ENCODE measurements around the gene RYK. TPM values are rescaled to one million over a fixed set of nuclear protein-coding genes. Genes with fewer than 3 reads are reported as not detected.

Gene RYK
- total and polyA plus RNA-seq, 2 donors (not counting 3 experiments of a cell fraction or from before 2014, with no cell fraction given): 23.8 to 48.3 TPM

- CTCF ChIA-PET: interaction anchor here (1.6 kb wide), 1 partner anchor 40 kb away, joined by 6 read pairs; no protein-coding TSS in a partner anchor
- BruUV-seq (replicated peaks): no TSS peak
- no peak overlapping the region for H3K9ac ChIP-seq (replicated peaks; ENCODE audit: extremely low read depth, insufficient read depth, low read length)
Observed at GRCh38 chr3:134252766-134253165, 2.1 kb upstream of the RYK start.

More at GRCh38 chr3:134252766-134253165, 2.1 kb upstream of the RYK start:
- H3K9me3 ChIP-seq (replicated peaks; ENCODE audit: control insufficient read depth, insufficient read depth, low read length): no peaks in the 10 kb centered on the region
- no peak overlapping the region for H2AFZ ChIP-seq (ENCODE audit: low read depth, low read length)
- H3K36me3 ChIP-seq (ENCODE audit: control insufficient read depth in 2 of 2, extremely low read depth in 1 of 2, insufficient read depth in 2 of 2, low read length in 2 of 2): no peaks in the 10 kb centered on the region
- FAIRE-seq: no peak
- peaks cover 4% of the 10 kb centered on the region for H4K20me1 ChIP-seq (replicated peaks; ENCODE audit: control insufficient read depth, extremely low read depth, insufficient read depth, low read length)
- dilution Hi-C loops (cut with MboI; ENCODE audit: extremely low pct_ligation_motif_present, low sequenced_read_pairs): no loop called here
- H3K9me1 ChIP-seq (replicated peaks; ENCODE audit: control insufficient read depth, extremely low read depth, insufficient read depth, low read length): no peaks in the 10 kb centered on the region
- H3K27me3 ChIP-seq (ENCODE audit: control insufficient read depth in 2 of 2, insufficient read depth in 2 of 2, low read length in 2 of 2): peaks cover 0 to 7% of the 10 kb centered on the region in 2 experiments
- no peak overlapping the region for H3K4me3 ChIP-seq (replicated peaks in 1 of 3; ENCODE audit: insufficient read depth in 1 of 3, low read depth in 1 of 3, low read length in 3 of 3)
- peaks cover 13% of the 10 kb centered on the region for H3K4me1 ChIP-seq (ENCODE audit: control insufficient read depth, extremely low read depth, insufficient read depth, low read length)
- no peak for DNase-seq (ENCODE audit: low read depth, low spot score)
- no peak overlapping the region for H3K27ac ChIP-seq (ENCODE audit: insufficient read depth, low read depth, low read length)
- TF ChIP-seq MYC (IDR thresholded peaks at IDR 0.05; ENCODE audit: low read depth, low read length) (no peak), EZH2 (IDR thresholded peaks at IDR 0.05; ENCODE audit: borderline replicate concordance, low read depth, low read length, severe bottlenecking) (no peak), MAX (IDR thresholded peaks at IDR 0.05; ENCODE audit: insufficient read depth, insufficient read length) (no peak), FOS (IDR thresholded peaks at IDR 0.05; ENCODE audit: borderline replicate concordance, insufficient read depth, low read length) (no peak), POLR2A (IDR thresholded peaks at IDR 0.05; ENCODE audit: low read depth, low read length) (no peak), GATA2 (IDR thresholded peaks at IDR 0.05; ENCODE audit: insufficient read depth, insufficient read length, low read depth, low read length) (no peak), POLR2AphosphoS5 (IDR thresholded peaks at IDR 0.05; ENCODE audit: insufficient read depth, low read depth, low read length) (no peak), JUN (IDR thresholded peaks at IDR 0.05; ENCODE audit: borderline replicate concordance, insufficient read depth, insufficient read length, low read depth) (no peak)
- TF ChIP-seq, protein P1, sequence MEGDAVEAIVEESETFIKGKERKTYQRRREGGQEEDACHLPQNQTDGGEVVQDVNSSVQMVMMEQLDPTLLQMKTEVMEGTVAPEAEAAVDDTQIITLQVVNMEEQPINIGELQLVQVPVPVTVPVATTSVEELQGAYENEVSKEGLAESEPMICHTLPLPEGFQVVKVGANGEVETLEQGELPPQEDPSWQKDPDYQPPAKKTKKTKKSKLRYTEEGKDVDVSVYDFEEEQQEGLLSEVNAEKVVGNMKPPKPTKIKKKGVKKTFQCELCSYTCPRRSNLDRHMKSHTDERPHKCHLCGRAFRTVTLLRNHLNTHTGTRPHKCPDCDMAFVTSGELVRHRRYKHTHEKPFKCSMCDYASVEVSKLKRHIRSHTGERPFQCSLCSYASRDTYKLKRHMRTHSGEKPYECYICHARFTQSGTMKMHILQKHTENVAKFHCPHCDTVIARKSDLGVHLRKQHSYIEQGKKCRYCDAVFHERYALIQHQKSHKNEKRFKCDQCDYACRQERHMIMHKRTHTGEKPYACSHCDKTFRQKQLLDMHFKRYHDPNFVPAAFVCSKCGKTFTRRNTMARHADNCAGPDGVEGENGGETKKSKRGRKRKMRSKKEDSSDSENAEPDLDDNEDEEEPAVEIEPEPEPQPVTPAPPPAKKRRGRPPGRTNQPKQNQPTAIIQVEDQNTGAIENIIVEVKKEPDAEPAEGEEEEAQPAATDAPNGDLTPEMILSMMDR (IDR thresholded peaks at IDR 0.05; ENCODE audit: extremely low read depth in 1 of 2, insufficient read depth in 1 of 2, low read depth in 1 of 2, low read length in 2 of 2): no peak
- POLR2A ChIA-PET: no interaction called here
- intact Hi-C loops (cut with micrococcal nuclease): no loop called here
- peaks cover 25% of the 10 kb centered on the region for H3K79me2 ChIP-seq (ENCODE audit: control insufficient read depth, insufficient read depth, low read length)
- H3K4me2 ChIP-seq (ENCODE audit: insufficient read depth, low read length): no peak overlapping the region

Data from endothelial cell of umbilical vein (primary cell).